ENCODE measurements around the gene DDX1. TPM values are rescaled to one million over a fixed set of nuclear protein-coding genes. Genes with fewer than 3 reads are reported as not detected.

The DDX1 gene
- total RNA-seq, 3 donors from 2014 or later = 57.4 to 72.6 (median 71.0) TPM

DNA sequence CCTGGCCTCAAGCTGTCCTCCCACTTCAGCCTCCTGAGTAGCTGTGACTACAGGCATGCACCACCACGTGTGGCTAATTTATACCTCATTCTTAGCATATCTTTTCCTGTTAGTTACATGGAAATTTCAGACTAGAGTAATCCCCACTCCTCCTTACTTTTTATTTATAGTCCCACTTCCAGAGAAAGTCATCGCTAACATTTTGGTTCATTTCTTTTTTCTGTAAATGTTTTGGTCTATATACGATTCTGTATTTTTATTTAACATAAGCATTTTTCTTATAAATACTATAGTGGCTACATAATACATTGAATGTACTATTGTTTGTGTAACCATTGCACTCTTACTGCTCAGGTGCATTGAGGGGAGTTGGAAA lies 42.3 kb downstream of the DDX1 start:
- Histone ChIP-seq H3K9me3 (no peaks in the 10 kb centered on the region), H3K36me3 (no peaks in the 10 kb centered on the region), H3K27ac (no peak overlapping the region), H3K4me1 (no peaks in the 10 kb centered on the region), H3K4me3 (no peak overlapping the region), H3K27me3 (no peaks in the 10 kb centered on the region)
- TF ChIP-seq POLR2A (IDR thresholded peaks at IDR 0.05) = no peak
- TF ChIP-seq, protein P1, sequence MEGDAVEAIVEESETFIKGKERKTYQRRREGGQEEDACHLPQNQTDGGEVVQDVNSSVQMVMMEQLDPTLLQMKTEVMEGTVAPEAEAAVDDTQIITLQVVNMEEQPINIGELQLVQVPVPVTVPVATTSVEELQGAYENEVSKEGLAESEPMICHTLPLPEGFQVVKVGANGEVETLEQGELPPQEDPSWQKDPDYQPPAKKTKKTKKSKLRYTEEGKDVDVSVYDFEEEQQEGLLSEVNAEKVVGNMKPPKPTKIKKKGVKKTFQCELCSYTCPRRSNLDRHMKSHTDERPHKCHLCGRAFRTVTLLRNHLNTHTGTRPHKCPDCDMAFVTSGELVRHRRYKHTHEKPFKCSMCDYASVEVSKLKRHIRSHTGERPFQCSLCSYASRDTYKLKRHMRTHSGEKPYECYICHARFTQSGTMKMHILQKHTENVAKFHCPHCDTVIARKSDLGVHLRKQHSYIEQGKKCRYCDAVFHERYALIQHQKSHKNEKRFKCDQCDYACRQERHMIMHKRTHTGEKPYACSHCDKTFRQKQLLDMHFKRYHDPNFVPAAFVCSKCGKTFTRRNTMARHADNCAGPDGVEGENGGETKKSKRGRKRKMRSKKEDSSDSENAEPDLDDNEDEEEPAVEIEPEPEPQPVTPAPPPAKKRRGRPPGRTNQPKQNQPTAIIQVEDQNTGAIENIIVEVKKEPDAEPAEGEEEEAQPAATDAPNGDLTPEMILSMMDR (IDR thresholded peaks at IDR 0.05) = no peak
- intact Hi-C loops (cut with DNase I; ENCODE audit: low total_unique reads) = no loop called here
- DNase-seq (ENCODE audit: low spot score in 2 of 2) = no peak

DNA sequence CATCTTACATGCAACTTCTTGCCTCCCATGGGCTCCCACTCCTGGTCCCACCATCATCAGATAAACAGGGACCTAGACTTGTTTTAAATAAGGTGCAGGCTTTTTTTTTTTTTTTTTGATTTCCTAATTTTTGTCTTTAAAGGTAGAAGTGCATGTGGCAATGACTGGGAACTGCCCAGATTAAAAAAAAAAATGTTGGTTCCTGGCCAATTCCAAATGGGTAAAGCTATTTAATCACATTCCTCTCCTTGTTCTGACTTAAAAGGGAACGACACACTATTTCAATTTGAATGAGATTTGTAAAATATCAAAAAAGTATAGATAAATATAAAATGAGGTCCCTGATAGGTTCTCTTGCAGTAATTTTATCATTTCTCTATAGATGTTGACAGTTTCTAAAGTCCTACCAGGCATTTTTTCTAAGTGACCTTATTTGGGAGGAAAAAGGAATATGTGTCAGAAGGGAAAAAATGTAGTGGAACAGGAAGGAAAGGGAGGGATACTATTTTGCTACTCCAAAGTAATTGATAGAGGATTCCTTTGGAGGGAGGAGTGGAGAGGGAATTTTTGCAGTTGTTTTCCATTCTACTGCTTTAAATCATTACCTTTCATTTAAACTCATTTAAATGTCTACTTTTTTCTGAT lies 43.3 kb downstream of the DDX1 start:
- DNase-seq (ENCODE audit: low spot score in 2 of 2) = no peak
- H3K27ac ChIP-seq = no peak overlapping the region
- no peak for TF ChIP-seq POLR2A (IDR thresholded peaks at IDR 0.05)
- TF ChIP-seq, protein P1 (IDR thresholded peaks at IDR 0.05) = no peak
- TF ChIP-seq POLR2AphosphoS5 (IDR thresholded peaks at IDR 0.05) = no peak
- H3K36me3 ChIP-seq = no peaks in the 10 kb centered on the region
- no peaks in the 10 kb centered on the region for H3K4me1 ChIP-seq
- H3K27me3 ChIP-seq = no peaks in the 10 kb centered on the region
- intact Hi-C loops (cut with DNase I; ENCODE audit: low total_unique reads) = no loop called here
- H3K4me3 ChIP-seq = no peak overlapping the region
- no peaks in the 10 kb centered on the region for H3K9me3 ChIP-seq

DNA sequence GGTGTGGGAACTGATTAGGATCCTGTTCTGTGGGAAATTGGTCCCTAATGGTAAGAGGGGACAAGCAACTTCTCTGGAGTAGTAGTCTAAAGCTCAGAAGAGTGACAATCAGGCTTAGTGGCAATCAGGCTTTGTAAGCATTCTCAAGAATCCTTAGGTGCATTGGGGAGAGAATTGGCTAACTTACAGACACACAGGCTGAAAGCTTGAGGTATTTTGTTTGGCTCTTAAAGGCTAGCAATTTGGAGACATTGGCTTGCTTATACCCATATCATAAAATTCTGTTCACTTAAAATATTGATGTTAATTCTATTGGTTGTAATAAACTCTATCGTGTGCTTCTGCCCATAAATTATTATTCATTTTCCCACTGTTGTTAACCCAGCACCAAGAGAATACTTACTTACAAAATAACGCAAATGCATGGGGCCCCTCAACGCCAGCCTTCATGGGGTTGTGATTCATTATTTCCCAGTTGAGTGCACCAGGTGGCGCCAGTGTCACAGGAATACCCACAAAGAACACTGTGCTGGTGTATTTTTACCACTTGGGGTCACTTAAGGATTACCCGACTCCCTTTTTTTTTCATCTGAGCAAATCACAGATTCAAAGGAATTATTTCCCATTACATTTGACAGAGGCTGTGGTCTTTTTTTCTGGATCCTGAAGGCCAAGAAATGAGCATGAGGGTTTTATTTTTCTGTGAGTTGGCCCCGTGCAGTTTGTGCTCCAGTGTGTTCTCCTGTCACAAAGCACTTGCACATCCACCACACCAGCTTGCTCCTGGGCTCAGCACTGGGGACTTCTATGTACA lies 45.5 kb downstream of the DDX1 start:
- Histone ChIP-seq H3K27me3 (no peaks in the 10 kb centered on the region), H3K27ac (no peak overlapping the region), H3K4me1 (no peaks in the 10 kb centered on the region), H3K9me3 (no peaks in the 10 kb centered on the region), H3K36me3 (no peaks in the 10 kb centered on the region), H3K4me3 (no peak overlapping the region)
- no peak for TF ChIP-seq POLR2A (IDR thresholded peaks at IDR 0.05)
- TF ChIP-seq POLR2AphosphoS5 (IDR thresholded peaks at IDR 0.05) = peak in 1 of 3 donors; percentile 30
- TF ChIP-seq, protein P1 (IDR thresholded peaks at IDR 0.05) = peak; percentile 72 to 96 (median 88)
- DNase-seq (ENCODE audit: low spot score in 2 of 2) = peak in 1 of 2 donors; percentile 59
- intact Hi-C loops (cut with DNase I; ENCODE audit: low total_unique reads) = no loop called here

DNA sequence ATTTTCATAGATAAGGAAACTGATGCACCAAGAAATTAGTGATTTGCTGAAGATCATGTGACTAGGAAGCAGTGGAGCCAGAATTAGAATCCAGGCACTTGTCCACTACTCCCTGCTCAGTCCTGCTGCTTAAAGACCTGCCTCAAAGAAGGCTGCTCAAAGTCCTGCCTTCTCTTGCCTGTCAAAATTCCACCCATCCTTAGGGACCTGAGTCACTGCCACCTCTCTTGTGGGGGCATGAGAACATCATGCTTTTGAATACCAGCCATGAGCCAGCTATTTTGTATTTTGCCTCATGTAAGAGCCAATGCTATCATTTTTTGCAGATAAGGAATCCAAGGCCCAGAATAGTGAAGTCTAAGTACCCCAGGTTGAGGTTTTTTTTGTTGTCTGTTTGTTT lies 47.1 kb downstream of the DDX1 start:
- no peak for DNase-seq (ENCODE audit: low spot score in 2 of 2)
- Histone ChIP-seq H3K27ac (no peak overlapping the region), H3K9me3 (no peaks in the 10 kb centered on the region), H3K4me3 (no peak overlapping the region), H3K27me3 (no peaks in the 10 kb centered on the region), H3K4me1 (no peaks in the 10 kb centered on the region), H3K36me3 (no peaks in the 10 kb centered on the region)
- intact Hi-C loops (cut with DNase I; ENCODE audit: low total_unique reads) = no loop called here
- TF ChIP-seq POLR2A (IDR thresholded peaks at IDR 0.05) (no peak), POLR2AphosphoS5 (IDR thresholded peaks at IDR 0.05) (no peak)
- TF ChIP-seq, protein P1 (IDR thresholded peaks at IDR 0.05) = no peak

All from breast epithelium (tissue), 4 donors.